Activated CD4-positive, alpha-beta T cell treated with anti-CD3 and anti-CD28 coated beads, Interleukin-2, amount 50 U/mL, for 4 hours (primary cell): ENCODE measurements around the gene RBMS3.
"Not testable (repeated sequence)": the region's sequence is repeated elsewhere in the genome, so short reads cannot be mapped to it uniquely, and the experiment has no call there.

Experiments
- DNase-seq, 2 experiments: peaks; one replicate each; pipeline ENCODE4 v3.0.0-alpha.2; 2020

The RBMS3 gene

DNA sequence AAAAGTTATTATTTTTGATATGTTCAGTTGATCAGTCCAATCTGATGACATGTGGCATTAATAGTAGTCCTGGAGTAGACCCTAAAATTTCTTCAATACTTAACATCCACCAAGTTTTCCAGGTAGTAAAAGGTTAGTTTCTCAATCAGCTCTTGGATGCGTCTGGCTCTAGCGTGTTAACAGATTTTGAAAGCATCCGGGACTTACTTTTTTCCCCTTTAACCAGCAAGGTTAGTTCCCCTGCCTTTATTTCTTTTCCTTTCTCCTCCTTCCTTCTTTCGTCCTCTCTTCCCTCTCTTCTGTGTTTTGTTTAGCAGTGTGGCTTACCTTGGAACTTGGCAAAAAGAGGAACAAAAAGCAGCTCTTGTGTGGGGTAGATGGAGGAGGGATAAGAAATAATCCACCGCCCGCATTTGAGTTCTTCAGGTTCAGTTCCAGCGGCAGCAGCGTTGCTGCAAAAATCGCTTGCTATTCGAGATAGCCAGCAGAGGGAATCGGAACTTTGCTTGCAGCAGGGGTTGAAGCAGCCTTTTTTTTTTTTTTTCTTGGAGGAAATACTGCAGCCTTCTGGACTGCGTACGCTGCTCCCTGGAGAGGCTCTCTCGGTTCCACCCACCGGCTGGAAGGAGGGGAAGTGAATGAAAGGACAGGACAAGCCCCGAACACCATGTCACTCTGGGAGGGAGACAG is at the start of gene RBMS3:
Gene RBMS3, plus strand, starts transcription at position 668 of the 690 bp plus-strand sequence.
- DNase-seq, result no peak

DNA sequence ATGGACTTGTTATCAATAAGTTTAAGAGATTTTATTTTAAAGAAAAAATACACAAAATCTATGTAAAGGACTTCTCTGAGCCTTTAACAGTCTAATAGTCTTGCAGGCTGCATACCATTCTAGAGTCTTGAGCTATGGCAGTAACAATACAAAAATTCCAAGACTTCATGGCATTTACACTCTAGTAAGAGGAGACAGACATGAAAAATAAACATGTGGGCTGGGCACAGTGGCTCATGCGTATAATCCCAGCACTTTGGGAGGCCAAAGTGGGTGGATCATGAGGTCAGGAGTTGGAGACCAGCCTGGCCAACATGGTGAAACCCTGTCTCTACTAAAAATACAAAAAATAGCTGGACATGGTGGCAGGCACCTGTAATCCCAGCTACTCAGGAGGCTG is 47.7 kb upstream of the RBMS3 start:
- not testable (repeated sequence) for DNase-seq

DNA sequence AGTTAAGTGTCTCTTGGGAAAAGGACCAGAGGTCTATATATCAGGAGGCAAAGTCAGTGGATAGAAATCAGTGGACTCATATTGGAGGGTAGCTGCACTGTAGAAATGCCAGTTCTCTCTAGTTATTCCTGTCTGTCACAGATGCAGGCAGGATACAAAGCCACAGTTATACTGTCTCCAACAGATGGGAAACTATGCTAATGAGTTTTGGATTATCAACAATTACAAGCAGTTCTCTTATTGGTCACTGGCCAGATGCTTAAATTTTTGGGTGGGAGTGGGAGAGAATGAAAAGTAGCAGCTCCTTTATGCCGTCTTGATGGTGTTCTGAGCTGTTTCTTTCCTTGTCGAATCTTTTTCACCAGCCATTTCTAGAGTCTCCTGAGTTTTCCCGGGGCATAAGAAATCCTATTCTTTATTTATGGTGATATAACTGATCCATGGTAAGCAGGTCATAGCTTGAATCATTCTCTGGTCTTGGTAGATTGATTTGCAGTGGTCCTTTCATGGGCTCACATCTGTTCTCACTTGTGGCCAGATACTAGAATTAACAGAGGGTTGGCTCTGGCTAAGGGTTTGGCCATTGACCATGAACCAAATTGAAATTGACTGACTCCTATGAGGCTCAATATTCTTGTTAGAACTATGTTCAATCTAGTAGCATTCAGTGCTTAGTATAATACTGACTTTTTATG is 44.6 kb upstream of the RBMS3 start:
- DNase-seq, result no peak

GRCh38 chr3:29239376-29239775 is 41.5 kb upstream of the RBMS3 start:
- no peak for DNase-seq

GRCh38 chr3:29240248-29240647 is 40.6 kb upstream of the RBMS3 start:
- DNase-seq, result no peak

DNA sequence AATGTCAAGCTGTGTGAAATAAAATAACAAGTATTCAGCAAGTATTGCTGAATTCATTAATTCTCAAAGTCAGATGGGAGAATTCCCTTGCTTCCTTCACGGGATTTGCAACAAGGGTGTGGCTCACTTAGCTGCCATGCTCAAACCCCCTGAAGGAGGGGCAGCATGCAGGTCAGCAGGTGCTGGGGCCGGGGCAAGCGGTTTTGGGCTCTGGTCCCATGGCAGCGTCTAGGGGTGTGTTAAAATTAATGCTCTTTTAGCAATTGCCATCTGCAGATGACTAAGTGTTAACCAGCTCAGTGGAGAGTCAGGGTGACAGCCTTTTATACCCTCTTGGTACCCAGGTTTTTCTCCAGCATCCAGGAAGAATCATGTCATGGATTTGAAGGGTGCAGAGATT is 40.0 kb upstream of the RBMS3 start:
- DNase-seq, result no peak

DNA sequence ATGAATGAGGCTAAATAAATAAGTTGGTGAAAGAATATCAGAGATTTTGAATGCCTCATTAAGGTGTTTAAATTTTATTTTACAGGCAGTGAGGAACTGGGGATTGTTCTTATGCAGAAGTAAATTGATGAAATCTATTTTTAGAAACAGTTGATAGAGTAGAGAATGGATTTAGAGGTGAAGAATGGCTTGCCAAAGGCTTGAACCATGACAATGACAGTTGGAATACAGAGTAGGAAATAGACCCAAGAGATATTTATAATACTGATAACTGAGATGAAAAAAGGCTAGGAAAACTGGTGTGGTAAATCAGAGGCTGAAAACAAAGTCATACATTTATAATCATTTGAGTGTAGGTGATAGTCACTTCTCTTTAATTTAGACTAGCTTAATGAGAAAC is 39.0 kb upstream of the RBMS3 start:
- no peak for DNase-seq

DNA sequence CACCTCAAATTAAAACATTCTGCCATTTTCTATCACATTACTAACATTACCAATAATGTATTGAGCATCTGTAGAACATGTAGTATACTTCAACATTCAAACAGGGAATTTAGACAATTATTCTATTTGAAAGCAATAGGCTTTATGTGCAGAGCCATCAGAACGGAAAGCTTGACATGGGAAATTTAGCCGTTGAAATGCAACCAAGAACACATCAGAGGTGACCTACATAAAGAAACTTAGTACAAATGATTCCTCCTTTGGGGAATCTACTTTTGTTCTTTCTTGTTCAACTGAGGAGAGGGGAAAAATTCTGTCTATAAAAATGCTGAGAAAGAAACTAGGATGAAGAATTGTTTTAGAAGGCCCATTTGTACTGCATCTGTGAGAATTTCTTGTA is 38.6 kb upstream of the RBMS3 start:
- DNase-seq, result no peak

DNA sequence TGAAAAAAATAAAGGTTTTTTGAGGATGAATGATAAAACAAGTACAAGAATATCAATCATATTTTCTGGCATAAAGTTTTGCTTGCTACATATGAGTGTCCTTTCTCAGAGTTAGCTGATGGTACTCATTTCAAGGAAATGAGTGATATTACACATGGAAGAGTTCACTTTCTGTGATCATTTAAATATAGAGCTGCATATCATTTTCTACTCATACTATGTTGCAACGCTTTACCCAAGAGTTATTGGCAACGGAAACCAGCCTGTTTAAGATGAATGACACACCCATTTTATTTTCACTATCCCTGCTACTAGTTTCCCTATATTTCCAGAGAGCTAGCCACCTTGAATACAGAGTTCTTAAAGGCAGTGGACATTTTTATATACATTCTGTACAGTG is 35.4 kb upstream of the RBMS3 start:
- no peak for DNase-seq

DNA sequence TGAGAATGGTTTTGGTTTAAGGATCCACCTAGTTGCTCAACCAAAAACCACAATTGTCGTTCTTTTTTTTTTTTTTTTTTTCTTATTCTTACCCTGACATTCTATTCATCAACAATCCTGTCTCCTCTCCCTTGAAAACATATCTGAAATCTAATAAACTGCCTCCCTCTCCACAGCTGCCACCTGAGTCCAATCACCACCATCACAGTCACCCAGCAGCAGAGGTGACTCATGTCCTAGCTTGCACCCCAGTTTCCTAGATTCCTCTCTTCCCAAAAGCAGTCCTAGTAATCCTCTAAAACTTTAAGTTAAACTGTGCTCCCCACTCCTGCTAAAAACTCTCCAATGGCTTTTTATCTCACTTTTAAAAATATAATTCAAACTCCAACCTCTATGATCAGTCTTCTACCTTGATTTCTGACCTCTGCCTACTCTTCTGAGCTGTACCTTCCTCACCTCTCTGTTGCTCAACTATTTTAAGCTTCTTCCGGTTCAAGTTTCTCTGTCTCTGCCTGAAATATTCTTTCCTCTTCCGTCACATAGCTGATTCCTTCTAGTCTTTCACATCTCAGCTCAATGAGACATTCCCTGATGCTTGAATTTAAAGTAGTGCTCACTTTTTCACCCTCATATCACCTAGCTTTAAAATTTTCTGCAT is 33.7 kb upstream of the RBMS3 start:
- DNase-seq, result no peak

DNA sequence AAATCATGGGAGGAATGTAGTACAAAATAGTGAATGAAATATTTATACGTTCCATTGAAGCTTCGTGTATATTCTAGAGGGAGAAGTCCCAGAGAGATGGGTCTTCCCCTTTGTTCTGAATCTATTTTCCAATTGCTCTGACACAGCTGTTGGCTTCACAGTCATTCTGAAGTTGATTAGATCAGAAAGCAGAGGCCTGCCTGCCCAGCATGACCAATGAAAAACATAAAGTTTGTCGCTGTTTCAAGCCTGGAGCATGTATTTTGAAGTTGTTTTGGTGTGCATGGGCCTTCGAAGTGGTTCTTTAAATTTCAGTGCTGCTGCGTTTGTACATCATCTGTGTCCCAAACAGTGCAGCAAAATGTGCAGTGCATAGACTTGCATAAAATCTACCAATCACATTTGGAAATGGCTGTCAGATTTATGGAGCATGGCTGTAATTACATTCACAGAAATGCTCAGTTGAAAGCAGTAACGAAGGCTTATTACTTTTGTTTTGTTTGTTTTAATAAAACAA is 31.0 kb upstream of the RBMS3 start:
- no peak for DNase-seq

DNA sequence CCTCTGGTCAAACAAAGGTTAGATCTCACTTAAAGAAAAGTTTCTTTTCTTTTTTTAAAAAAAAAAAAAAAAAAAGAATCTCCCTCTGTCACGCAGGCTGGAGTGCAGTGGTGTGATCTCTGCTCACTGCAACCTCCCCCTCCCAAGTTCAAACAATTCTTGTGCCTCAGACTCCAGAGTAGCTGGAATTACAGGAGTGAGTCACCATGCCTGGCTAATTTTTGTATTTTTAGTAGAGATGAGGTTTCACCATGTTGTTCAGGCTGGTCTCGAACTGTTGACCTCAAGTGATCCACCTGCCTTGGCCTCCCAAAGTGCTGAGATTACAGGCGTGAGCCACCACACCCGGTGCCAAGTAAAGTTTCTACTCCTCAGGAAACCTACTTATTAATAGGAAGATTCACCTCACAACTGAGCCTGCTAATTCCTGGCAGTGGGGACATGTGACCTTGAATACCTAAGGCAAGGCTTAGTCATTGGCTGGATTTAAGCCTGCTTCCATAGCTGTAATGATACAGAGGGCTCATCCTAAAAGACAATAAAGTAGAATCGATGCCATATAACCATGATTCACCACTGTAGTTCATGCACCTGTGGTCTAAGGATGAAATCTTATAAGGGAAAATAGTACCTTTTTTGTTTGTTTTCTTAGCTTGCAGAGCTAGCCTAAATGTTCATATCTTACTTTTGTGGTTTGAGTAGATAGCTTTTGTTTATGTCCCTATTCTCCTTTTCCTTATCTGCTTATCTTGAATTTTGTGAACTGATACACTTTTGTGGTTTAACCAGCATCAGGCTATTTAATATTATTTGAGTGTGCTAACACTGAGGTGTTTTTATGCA is 24.8 kb upstream of the RBMS3 start:
- DNase-seq, result no peak

GRCh38 chr3:29258161-29258560 is 22.7 kb upstream of the RBMS3 start:
- no peak for DNase-seq

DNA sequence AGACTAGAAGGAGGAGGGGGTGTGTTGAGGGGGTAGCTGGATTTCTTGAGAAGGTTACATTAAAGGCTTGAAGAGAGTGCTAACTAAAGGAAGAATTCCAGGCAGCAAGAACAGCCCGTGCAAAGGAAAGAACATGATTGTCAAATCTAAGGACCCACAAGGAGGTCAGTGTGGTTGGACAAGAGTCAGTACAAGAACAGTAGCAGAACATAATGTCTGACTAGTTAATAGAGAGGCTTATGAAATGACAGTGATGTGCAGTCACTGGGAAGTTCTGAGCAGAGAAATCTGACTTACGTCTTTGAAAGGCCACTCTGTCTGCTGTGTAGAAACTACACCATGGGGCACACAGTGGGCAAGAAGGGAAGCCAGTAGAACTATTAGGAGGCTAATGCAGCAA is 19.8 kb upstream of the RBMS3 start:
- DNase-seq, result no peak

DNA sequence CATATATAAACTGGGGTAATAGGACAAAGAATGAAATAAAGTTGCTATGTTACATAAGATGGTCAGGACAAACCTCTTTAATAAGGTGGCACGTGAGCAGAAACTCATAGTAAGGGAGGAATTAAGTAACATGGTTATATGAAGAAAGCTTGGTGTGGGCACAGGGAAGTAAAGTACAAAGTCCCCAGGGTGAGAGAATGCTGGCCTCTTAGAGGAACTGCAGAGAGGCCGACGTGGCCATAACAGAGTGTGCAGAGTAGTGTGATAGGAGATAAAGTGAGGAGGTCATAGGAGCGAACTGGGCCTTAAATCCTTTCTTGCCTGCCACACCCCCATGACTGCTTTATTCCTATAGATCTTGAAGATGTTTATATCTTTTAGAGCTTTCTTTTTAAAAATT is 17.4 kb upstream of the RBMS3 start:
- no peak for DNase-seq

DNA sequence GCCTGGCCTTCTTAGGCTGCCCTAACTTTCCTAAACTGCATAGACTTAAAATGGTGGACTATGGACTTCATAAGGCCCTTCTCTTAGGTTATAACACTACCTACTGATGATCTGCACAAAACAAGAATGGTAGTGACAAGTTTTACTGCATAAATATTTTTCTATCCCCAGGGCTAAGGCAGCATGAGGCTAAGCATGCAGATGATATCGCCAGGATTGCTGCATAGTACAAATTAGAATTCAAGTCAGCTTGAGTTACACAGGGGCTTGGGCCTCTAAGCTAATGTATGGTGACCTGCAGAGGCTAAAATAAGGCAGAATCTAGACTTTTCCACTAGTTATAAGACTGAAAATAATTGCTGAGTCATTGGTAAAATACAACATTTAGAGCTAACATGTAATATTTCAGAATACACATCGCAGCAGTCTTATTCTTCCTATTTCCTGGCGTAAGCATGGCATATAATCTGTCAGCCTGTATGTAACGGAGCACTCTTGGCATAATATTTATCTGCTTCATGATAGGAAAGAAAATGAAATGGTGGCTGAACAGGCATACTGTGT is 15.3 kb upstream of the RBMS3 start:
- DNase-seq, result no peak

- no peak for DNase-seq
Measured at GRCh38 chr3:29267226-29267625, 13.6 kb upstream of the RBMS3 start.

DNA sequence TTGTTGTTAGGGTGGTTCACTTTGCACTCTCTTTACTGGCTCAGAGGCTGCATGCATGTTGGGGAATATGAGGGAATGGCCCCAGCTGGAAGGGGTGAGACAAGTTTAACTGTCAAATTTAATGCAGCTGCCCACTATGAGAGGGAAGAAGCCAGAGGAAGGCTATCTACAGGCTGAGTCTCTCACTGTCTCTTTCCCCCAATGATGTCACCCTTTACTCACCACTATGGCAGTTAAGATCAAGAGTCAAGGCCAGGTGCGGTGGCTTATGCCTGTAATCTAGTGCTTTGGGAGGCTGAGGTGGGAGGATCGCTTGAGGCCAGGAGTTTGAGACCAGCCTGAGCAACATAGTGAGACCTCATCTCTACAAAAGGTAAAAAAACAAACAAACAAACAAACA is 12.2 kb upstream of the RBMS3 start:
- no peak for DNase-seq

GRCh38 chr3:29270752-29271151 is 10.1 kb upstream of the RBMS3 start:
- DNase-seq, result no peak

DNA sequence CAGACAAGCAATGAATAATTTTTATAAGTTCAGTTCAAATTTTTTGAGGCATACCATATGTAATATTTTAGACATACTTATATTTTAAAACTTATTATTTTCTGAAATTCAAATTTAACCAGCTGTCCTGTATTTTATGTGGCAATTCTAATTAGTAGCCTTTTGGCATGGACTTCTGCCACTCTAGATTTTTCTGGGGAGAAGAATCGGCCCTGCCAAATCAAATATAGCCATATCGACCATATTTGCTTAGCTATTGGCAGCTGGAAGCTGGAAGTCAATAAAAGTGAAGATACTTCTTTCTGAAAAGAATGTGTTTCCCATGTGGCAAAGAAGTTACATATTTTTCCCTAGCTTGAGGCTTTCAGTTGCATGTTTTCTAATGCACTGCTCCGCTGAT is 9.4 kb upstream of the RBMS3 start:
- DNase-seq, result no peak

GRCh38 chr3:29274667-29275066 is 6.2 kb upstream of the RBMS3 start:
- DNase-seq, result no peak

- DNase-seq, result no peak
Measured at GRCh38 chr3:29275309-29275708, 5.6 kb upstream of the RBMS3 start.

DNA sequence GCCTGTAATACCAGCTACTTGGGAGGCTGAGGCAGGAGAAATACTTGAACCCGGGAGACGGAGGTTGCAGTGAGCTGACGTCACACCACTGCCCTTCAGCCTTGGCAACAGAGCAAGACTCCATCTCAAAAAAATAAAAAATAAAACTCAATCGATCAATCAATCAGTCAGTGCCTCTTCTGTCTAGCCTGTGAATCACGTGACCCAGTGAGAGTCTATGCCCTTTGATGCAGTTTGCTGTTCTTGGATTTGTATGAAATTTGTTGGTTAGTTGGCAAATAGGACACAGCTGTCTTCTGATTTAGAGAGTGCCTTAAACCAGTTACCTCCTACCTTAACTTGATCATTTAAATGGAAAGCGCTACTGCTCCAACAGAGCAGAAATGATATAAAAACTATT is 3.6 kb upstream of the RBMS3 start:
- DNase-seq, result no peak
